ENCODE results near the gene HPD.

HPD gene

DNA sequence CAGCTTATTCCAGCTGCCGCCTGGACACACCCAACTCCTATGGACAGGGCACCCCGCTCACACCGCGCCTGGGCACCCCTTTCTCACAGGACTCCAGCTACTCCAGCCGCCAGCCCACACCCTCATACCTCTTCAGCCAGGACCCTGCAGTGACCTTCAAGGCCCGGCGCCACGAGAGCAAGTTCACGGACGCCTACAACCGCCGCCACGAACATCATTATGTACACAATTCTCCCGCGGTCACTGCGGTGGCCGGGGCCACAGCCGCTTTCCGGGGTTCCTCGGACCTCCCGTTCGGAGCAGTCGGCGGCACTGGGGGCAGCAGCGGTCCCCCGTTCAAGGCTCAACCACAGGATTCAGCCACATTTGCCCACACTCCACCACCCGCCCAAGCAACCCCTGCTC lies 48.9 kb downstream of the HPD start:
- DNase-seq, result no peak

DNA sequence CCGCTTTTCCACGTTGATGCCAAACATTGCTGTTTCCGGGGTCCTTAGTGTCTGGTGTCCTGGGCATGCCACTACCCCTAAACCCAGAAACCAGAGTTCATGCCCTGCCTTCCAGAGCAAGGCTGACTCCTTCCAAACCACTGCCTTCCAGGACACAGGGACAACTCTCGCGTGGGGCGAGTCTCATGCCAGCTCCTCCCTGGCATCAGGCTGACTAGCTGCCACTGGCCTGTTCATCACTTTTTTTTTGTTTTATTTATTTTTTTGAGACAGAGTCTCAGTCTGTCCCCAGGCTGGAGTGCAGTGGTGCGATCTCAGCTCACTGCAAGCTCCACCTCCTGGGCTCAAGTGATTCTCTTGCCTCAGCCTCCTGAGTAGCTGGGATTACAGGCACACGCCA lies 50.0 kb downstream of the HPD start:
- no peak for DNase-seq

GRCh38 chr12:121807642-121808347 lies 50.9 kb downstream of the HPD start:
- no peak for DNase-seq

DNA sequence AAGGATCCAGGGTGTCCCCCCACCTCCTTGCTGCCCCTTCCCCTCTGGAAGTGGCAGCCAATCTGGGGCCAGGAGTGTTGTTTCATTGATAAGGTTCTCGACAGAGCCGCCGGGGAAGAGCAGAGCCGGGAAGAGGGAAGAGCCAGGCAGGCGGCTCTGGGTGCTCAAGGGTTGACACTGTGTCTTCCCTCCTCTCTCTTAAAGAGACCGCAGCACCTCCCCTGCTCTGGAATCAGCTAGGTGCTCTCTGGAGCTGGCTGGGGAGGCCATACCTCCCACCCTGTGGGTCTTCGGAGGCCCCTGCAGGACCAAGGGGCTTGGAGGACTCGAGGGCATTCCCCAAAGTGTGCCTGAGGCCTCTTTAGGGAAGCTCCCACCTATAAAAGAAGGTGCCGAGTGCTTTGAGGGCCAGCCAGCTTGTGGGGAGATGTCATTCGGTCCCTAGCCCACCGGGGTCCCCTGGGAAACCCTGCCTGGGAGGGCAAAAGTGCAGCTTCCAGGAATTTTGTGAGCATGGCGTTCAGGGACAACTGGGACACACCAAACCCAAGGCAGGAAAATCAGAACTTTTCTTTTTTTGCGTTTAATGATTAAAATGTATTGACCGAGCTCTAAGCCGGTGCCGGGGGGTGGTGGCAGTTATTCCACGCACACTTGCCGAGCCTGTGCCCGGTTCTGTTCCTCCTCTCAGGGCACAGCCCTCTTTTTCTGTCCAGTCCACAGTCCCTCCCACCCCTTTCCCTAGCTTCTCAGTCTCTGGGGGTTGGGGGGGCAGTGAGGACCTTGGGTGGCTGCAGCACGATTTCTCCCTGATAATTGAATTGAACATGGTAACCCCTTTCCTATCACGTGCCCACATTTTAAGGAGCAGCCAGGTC lies 51.9 kb downstream of the HPD start:
- no peak for DNase-seq

DNA sequence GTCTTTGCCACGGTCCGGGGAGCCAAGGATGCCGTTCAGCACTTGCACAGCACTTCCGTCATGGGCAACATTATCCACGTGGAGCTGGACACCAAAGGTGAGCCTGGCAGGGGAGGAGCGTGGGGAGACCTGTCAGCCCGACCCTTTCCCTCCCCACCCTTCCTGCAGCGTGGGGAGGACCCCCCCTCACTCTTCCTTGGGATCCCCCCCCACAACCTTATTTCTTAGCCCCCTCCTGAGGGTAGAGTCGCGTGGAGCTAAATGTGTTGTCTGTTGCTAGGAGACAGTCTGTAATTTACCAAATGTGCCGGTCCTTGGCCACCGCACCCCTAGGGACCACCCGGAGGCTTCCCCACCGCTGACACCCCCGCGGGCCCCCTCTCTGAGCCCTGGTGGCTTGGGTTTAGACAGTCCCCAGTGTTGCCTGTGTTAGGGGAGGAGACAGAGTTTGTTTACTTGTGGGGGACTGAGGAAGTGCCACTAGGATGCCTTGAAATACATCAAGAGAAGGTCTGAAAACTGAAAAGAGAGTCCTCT lies 52.6 kb downstream of the HPD start:
- DNase-seq, result no peak

DNA sequence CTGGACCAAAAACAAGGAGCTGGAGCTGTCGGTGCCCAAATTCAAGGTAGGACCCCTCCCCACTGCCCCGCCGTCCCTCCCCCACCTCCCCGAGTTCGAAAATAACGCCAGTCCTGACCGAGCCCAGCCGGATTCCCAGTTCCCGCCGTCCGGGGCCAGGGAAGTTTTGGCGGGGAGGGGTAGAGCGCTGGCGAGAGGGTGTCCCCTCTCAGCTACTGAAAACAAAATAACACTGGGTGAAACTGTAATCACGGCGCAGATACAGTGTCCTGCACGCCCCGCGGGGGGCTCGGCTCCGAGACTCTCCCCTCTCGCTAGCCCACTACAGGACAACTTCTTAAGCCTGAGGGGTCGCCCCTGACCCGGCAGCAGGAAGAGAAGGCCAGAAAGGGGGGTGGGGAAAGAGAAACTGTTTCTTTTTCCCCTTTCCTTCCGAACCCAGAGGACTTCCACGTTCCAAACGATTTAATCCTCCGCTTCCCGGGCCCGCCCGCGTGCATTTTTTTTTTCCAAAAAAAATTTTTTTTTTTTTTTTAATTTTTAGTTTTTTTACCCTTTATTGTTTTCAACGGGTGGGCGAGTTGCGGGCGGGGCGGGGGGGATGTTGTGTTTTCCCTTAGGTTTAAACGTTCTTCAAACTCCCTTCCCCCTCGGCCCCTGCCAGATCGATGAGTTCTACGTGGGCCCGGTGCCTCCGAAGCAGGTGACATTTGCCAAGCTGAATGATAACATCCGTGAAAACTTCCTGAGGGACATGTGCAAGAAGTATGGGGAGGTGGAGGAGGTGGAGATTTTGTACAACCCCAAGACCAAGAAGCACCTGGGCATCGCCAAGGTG lies 53.3 kb downstream of the HPD start:
- no peak for DNase-seq

DNA sequence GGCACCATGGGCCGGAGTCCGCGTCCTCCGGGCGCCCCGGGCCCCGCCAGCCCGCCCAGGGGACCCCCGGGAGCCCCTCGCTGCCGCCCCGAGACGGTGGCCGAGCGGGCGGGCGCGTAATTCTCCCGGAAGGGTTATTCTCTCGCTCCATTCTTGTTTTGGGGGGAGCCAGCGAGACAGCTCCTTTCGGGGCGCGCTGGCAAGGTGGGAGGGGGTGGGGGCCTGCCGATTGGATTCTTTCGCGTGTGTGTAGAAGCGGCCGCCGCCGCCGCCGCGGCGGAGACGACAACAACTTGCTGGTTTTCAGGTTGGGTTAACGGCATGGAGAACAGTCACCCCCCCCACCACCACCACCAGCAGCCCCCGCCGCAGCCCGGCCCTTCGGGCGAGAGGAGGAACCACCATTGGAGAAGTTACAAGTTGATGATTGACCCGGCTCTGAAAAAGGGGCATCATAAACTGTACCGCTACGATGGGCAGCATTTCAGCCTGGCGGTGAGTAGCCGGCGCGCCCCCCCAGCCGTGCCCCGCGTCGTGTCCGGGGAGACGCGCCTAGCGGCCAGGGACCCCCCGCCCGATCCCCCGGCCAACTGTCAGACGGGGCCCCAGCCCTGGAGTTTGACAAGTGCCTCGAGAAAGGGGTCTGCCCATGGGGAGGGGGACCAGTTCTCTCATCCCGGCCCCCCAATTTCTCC lies 54.1 kb downstream of the HPD start:
- no peak for DNase-seq

GRCh38 chr12:121803861-121804416 lies 54.7 kb downstream of the HPD start, which contains the start of gene SETD1B:
Gene SETD1B (plus strand): TSS chr12:121804009. CDS start chr12:121804738, 729 bp downstream.
- DNase-seq, result no peak

DNA sequence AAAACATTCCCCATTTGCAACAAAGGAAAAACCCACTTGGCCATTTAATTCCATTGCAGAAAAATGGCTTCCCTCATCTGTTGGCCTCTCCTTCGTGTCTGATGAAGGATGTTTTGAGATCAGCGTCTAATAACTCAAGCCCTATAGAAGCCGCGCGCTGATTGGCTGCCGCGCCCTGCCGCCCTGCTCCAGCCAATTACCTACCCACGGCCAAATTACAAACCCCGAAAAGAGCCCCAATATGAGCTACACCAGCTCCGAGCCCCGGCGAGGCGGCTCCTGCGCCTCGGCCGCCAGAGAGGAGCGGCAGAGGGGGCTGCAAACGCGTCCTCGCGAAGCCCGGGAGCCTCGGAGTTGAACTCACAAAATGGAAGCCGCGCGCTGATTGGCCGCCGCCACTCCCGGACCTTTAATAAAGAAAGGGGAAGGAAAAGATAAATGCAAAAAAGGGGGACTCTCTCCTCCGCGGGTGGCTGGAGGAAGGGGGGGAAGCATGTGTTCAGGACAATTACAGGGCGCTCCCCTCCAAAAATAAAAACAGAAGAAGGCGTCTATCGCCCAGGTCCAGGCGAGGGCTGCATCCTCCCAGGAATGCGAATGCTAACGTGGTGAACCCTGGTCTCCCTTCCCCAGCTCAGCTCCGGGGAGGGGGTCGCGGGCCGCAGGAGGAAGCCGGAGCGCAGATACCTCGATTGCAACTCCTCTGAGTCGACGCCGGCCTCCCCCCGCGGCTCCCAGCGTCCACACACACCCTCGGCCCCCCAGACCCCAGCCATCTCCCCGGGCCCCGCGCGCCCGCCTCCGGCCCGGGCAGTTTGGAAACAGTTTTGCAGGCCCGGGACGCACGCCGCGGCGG lies 55.6 kb downstream of the HPD start:
- peak; percentile 94 for DNase-seq

- DNase-seq, result no peak
These were observed 56.2 kb downstream of the HPD start for GRCh38 chr12:121802485-121802842.

GRCh38 chr12:121801595-121802484 lies 56.8 kb downstream of the HPD start:
- peak; percentile 79 for DNase-seq

DNA sequence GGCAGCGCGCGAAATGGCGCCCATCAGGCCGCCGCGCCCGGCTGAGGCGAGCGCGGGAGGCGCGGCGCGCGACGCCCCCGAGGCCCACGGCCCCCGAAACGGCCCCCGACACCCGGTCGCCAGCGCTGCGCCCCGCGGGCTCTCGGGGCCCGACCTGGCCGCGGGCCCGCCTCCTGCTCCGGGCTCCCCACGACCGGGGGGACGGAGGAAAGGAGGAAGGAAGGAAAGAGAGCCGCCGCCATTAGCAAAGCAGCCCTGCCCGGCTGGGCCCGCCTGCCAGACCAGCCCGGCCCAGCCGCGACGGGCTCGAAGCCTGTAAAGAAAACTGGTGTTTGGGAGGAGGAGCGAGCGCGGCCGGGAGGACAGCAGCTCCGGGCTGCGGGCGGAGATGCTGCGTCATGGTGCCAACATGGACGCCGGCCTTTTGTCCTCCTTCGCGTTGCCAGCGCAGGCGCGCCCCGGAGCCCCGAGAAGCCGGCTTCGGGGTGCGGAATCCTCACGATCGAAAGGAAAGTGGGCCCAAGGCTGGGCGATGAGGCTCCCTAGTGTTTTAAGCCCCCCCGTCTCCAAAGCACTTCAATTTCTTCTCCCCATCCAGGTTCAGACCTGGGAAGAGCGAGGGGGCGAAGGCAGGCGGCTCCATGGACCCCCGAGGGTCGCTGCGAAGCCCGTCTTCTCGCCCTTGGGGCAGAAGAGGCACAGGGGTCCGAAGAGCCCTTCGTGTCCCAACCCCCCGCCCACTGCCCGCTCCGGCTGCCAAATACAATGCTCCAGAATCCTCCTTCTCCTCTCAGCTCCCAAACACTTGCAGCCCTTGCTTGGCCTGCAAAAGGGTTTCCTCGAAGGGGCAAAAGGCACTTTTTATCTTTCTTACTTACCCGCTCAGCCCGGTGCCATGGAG lies 57.7 kb downstream of the HPD start:
- DNase-seq, result peak; percentile 48

- peak; percentile 77 for DNase-seq
These were observed 58.6 kb downstream of the HPD start for GRCh38 chr12:121799842-121800693.

DNA sequence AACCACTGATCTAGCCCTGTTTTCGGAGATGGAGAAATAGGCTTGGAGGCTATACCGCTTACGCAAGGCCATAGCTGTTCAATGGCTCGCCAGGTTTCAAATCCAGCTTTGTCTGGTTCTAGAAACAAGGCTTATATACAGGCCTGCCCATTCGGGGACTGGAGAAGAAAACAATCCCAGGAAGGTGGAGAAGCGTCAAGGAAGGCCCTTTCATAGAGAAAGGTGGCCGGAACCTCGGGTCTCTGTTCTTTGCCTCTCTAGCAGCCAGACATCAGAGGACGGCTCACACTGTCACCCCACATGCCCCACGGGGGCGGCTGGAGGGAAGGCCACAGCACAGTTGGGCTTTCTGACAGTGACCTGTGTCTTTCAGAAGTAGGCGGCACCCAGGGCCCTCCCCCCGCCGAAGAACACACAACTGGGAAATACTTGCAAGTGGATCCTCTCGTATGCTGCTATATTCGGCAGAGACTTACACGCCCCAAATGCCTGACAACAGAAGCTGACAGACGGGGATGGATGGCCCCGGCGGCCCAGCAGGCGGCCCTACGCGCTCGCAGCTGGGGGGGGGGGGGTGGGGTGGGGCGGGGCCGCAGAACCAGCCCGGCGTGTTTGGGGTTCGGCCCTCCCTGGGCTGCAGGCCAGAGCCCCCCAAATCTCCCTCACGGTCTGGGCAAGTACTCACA lies 59.4 kb downstream of the HPD start:
- peak; percentile 77 for DNase-seq

GRCh38 chr12:121798787-121799155 lies 59.9 kb downstream of the HPD start:
- DNase-seq, result peak; percentile 70

DNA sequence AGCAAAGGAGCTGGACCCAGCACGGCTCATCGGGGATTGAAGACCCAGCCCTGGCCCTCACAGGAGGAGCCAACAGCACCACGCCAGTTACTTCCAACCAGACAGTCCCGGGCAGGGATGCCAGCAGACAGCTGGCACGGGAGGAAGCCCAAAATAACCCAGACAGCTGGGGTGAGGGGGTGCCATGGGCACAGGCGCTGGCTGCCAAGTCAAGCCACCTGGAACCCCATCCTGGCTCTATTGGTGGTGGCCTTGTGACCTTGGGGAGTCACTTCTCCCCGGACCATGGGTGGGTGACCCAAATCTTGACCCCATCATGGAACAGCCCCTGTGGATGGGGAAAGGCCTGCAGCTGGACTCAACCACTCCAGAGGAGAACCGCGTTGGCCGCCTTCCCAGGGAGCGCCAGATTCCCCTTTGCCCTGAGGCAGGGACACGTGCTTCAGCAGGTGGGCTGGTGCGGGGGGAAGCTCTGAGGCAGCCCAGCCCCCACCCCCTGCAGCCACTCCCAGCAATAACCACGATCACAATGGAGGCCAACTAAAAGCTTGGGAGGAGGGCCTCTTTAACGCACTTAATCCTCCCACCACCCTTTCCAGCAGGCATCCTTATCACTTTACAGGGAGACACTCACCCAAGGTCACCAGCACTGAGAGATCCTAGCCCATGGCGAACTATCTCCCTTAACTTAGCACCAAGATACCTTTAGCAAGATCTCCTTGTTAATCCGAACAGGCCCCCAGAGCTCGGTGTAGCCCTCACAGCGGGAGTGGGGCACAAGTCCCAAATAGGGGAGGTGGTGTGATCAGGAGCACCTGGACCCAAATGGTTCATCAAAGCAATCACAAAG lies 60.5 kb downstream of the HPD start:
- peak; percentile 97 for DNase-seq
